Mesendoderm (in vitro differentiated cells): Measurements from ENCODE around the gene CSNK1D.

Source experiments
- DNase-seq: peaks from one replicate; pipeline ENCODE4 v3.0.0; 2013
- H2AK5ac ChIP-seq: 2 replicates; pipeline ENCODE4 v1.6.1; 2013; ENCODE audit warnings: low read length, inconsistent platforms
- H2BK120ac ChIP-seq: 2 replicates; pipeline ENCODE4 v1.6.1; 2013; ENCODE audit warnings: low read depth, mild to moderate bottlenecking, low read length, moderate library complexity, mixed read lengths
- H2BK15ac ChIP-seq: replicated peaks from 2 replicates; pipeline ENCODE4 v1.6.1; 2013; ENCODE audit warnings: low read depth, mild to moderate bottlenecking, moderate library complexity
- H2BK5ac ChIP-seq: 2 replicates; pipeline ENCODE4 v1.6.1; 2013; ENCODE audit warnings: low read length, inconsistent platforms
- H3K18ac ChIP-seq: 2 replicates; pipeline ENCODE4 v1.6.1; 2013; ENCODE audit warnings: mild to moderate bottlenecking, low read length, mixed read lengths
- H3K23ac ChIP-seq: one replicate; pipeline ENCODE4 v1.6.1; 2013; ENCODE audit warnings: low read length
- H3K27ac ChIP-seq: 2 replicates; pipeline ENCODE4 v1.5.1; 2013; ENCODE audit warnings: low read depth, mild to moderate bottlenecking, inconsistent platforms, low read length, moderate library complexity
- H3K27me3 ChIP-seq: 2 replicates; pipeline ENCODE4 v1.6.1; 2013; ENCODE audit warnings: low read length, control low read depth, mild to moderate bottlenecking, inconsistent platforms; ENCODE audit not compliant: insufficient read depth, poor library complexity
- H3K36me3 ChIP-seq: 2 replicates; pipeline ENCODE4 v1.6.1; 2013; ENCODE audit warnings: low read length, inconsistent platforms; ENCODE audit not compliant: control insufficient read depth, insufficient read depth
- H3K4ac ChIP-seq: one replicate; pipeline ENCODE4 v1.6.1; 2013; ENCODE audit warnings: low read depth, mild to moderate bottlenecking, low read length, moderate library complexity
- H3K4me1 ChIP-seq: 2 replicates; pipeline ENCODE4 v1.6.1; 2013; ENCODE audit warnings: low read depth, low read length, inconsistent platforms; ENCODE audit not compliant: control insufficient read depth
- H3K4me2 ChIP-seq: 2 replicates; pipeline ENCODE4 v1.6.1; 2013; ENCODE audit warnings: low read length
- H3K4me3 ChIP-seq: 2 replicates; pipeline ENCODE4 v1.5.1; 2013; ENCODE audit warnings: mild to moderate bottlenecking, low read length
- H3K56ac ChIP-seq: one replicate; pipeline ENCODE4 v1.6.1; 2013; ENCODE audit warnings: low read length
- H3K79me1 ChIP-seq: 2 replicates; pipeline ENCODE4 v1.6.1; 2013; ENCODE audit warnings: low read length, inconsistent platforms
- H3K79me2 ChIP-seq: 2 replicates; pipeline ENCODE4 v1.6.1; 2013; ENCODE audit warnings: mild to moderate bottlenecking, low read length; ENCODE audit not compliant: control insufficient read depth, insufficient read depth
- H3K9ac ChIP-seq: 2 replicates; pipeline ENCODE4 v1.6.1; 2013; ENCODE audit warnings: low read length, inconsistent platforms
- H4K5ac ChIP-seq: one replicate; pipeline ENCODE4 v1.6.1; 2013; ENCODE audit warnings: low read length
- H4K8ac ChIP-seq: one replicate; pipeline ENCODE4 v1.6.1; 2013; ENCODE audit warnings: low read depth, mild to moderate bottlenecking, control low read depth, low read length, moderate library complexity
- WGBS: extraction: QIAGEN DNeasy Blood & Tissue Kit; methylation state at CpG from one replicate; pipeline ENCODE4 v1.1.7; 2013; ENCODE audit warnings: low lambda C conversion rate, missing lambda C conversion rate; ENCODE audit not compliant: insufficient coverage; ENCODE audit errors: extremely low coverage; 5-methylcytosine and 5-hydroxymethylcytosine counted together

The CSNK1D gene

GRCh38 chr17:82272495-82273326 is 789 bp downstream of the CSNK1D start:
- peak overlapping the region; percentile 96 for H2BK120ac ChIP-seq
- H4K5ac ChIP-seq: no peak overlapping the region
- H3K79me1 ChIP-seq: peaks cover 14% of the 10 kb centered on the region
- peaks cover 12% of the 10 kb centered on the region for H3K36me3 ChIP-seq
- H3K56ac ChIP-seq: peak overlapping the region; percentile 97
- H3K18ac ChIP-seq: peak overlapping the region; percentile 99
- peak overlapping the region; percentile 88 for H3K27ac ChIP-seq
- peak overlapping the region; percentile 99 for H3K4ac ChIP-seq
- peaks cover 5% of the 10 kb centered on the region for H3K4me1 ChIP-seq
- H2AK5ac ChIP-seq: peak overlapping the region; percentile 78
- no peaks in the 10 kb centered on the region for H3K27me3 ChIP-seq
- peaks cover 49% of the 10 kb centered on the region for H3K79me2 ChIP-seq
- WGBS: no CpG with 5 or more reads among the region's 57 CpGs
- H3K4me3 ChIP-seq: peak overlapping the region; percentile 95
- H3K23ac ChIP-seq: no peak overlapping the region
- no peak overlapping the region for H2BK5ac ChIP-seq
- H3K9ac ChIP-seq: peak overlapping the region; percentile 94
- peak; percentile 39 for DNase-seq
- peak overlapping the region; percentile 91 for H3K4me2 ChIP-seq
- peak overlapping the region; percentile 77 for H4K8ac ChIP-seq
- no peak overlapping the region for H2BK15ac ChIP-seq

- Histone ChIP-seq H2AK5ac (no peak overlapping the region), H2BK120ac (no peak overlapping the region), H3K4ac (no peak overlapping the region), H3K4me2 (no peak overlapping the region), H2BK5ac (no peak overlapping the region), H3K27ac (no peak overlapping the region), H3K79me1 (peaks cover 21% of the 10 kb centered on the region), H3K36me3 (peaks cover 14% of the 10 kb centered on the region), H3K27me3 (no peaks in the 10 kb centered on the region), H3K4me1 (peaks cover 5% of the 10 kb centered on the region), H3K9ac (no peak overlapping the region), H3K56ac (no peak overlapping the region), H4K8ac (no peak overlapping the region), H3K23ac (no peak overlapping the region), H3K79me2 (peaks cover 61% of the 10 kb centered on the region), H4K5ac (no peak overlapping the region), H2BK15ac (no peak overlapping the region), H3K18ac (no peak overlapping the region), H3K4me3 (no peak overlapping the region)
- DNase-seq: no peak
- WGBS: no CpG with 5 or more reads among the region's 6 CpGs
These were observed 2.1 kb downstream of the CSNK1D start for GRCh38 chr17:82271401-82271800.

GRCh38 chr17:82270651-82271050 is 2.8 kb downstream of the CSNK1D start:
- Histone ChIP-seq H3K79me2 (peaks cover 68% of the 10 kb centered on the region), H3K4me1 (peaks cover 5% of the 10 kb centered on the region), H3K9ac (no peak overlapping the region), H3K56ac (no peak overlapping the region), H3K36me3 (peaks cover 14% of the 10 kb centered on the region), H2BK15ac (no peak overlapping the region), H3K4ac (no peak overlapping the region), H4K5ac (no peak overlapping the region), H3K27ac (no peak overlapping the region), H3K79me1 (peaks cover 22% of the 10 kb centered on the region), H4K8ac (no peak overlapping the region), H3K18ac (no peak overlapping the region), H2BK120ac (no peak overlapping the region), H3K23ac (no peak overlapping the region), H3K4me2 (no peak overlapping the region), H3K27me3 (no peaks in the 10 kb centered on the region), H3K4me3 (no peak overlapping the region), H2AK5ac (no peak overlapping the region), H2BK5ac (no peak overlapping the region)
- DNase-seq: no peak
- WGBS: no CpG with 5 or more reads among the region's 12 CpGs

- Histone ChIP-seq H3K4ac (no peak overlapping the region), H2BK120ac (no peak overlapping the region), H3K36me3 (peaks cover 16% of the 10 kb centered on the region), H3K18ac (no peak overlapping the region), H2AK5ac (no peak overlapping the region), H3K9ac (no peak overlapping the region), H3K79me1 (peaks cover 24% of the 10 kb centered on the region), H3K4me3 (no peak overlapping the region), H3K23ac (peak overlapping the region; percentile 48), H3K79me2 (peaks cover 73% of the 10 kb centered on the region), H2BK15ac (no peak overlapping the region), H4K5ac (no peak overlapping the region), H3K27me3 (no peaks in the 10 kb centered on the region), H3K27ac (no peak overlapping the region), H3K56ac (no peak overlapping the region), H3K4me2 (no peak overlapping the region), H4K8ac (no peak overlapping the region), H3K4me1 (peaks cover 5% of the 10 kb centered on the region), H2BK5ac (no peak overlapping the region)
- no CpG with 5 or more reads among the region's 13 CpGs for WGBS
- no peak for DNase-seq
These were observed 3.5 kb downstream of the CSNK1D start for GRCh38 chr17:82269882-82270500.

GRCh38 chr17:82269138-82269881 is 4.2 kb downstream of the CSNK1D start:
- no peak overlapping the region for H3K27ac ChIP-seq
- no peak overlapping the region for H3K4ac ChIP-seq
- H3K4me3 ChIP-seq: no peak overlapping the region
- H2BK5ac ChIP-seq: no peak overlapping the region
- no peak overlapping the region for H3K18ac ChIP-seq
- no peak overlapping the region for H4K8ac ChIP-seq
- H2BK15ac ChIP-seq: no peak overlapping the region
- no peak for DNase-seq
- no peak overlapping the region for H2BK120ac ChIP-seq
- H3K4me1 ChIP-seq: peaks cover 5% of the 10 kb centered on the region
- no CpG with 5 or more reads among the region's 10 CpGs for WGBS
- no peak overlapping the region for H4K5ac ChIP-seq
- H3K56ac ChIP-seq: no peak overlapping the region
- H3K23ac ChIP-seq: no peak overlapping the region
- no peak overlapping the region for H2AK5ac ChIP-seq
- H3K4me2 ChIP-seq: no peak overlapping the region
- H3K36me3 ChIP-seq: peaks cover 18% of the 10 kb centered on the region
- no peaks in the 10 kb centered on the region for H3K27me3 ChIP-seq
- peaks cover 75% of the 10 kb centered on the region for H3K79me2 ChIP-seq
- no peak overlapping the region for H3K9ac ChIP-seq
- peaks cover 26% of the 10 kb centered on the region for H3K79me1 ChIP-seq
